IMR-90 (cell line): ENCODE data around the gene CCM2. TPM values are rescaled to one million over a fixed set of nuclear protein-coding genes. Genes with fewer than 3 reads are reported as not detected.

Experiments
- ATAC-seq: fragments of 200-7000 bp; cut with Tn5 transposase; 2 replicates; pipeline ENCODE4 v1.9.1; 2020; ENCODE audit warnings: low read depth, mild to moderate bottlenecking, moderate library complexity
- BruUV-seq: library from RNA; stranded (reverse); fragments of 400-500 nt; replicated peaks from 2 replicates; lab custom pipeline; 2021; lab: Mats Ljungman, UMichigan
- CTCF ChIA-PET: fragments of 300-600 bp; formaldehyde crosslinking; extraction: SDS; loops from one replicate; lab custom pipeline; 2021; ENCODE audit warnings: antibody characterized with exemption; lab: Yijun Ruan, JAX
- POLR2A ChIA-PET: fragments of 300-600 bp; sonication (Branson Sonifier 250); formaldehyde crosslinking; loops from one replicate; lab custom pipeline; 2022; ENCODE audit warnings: antibody characterized with exemption; ENCODE audit not compliant: unreplicated experiment; lab: Charles Lee
- DNase-seq: peaks from one replicate; pipeline ENCODE4 v3.0.0; 2013
- H2AFZ ChIP-seq: replicated peaks from 2 replicates; pipeline ENCODE3; 2013; ENCODE audit warnings: low read length, mild to moderate bottlenecking; ENCODE audit not compliant: poor library complexity
- H2AK5ac ChIP-seq: 2 replicates; pipeline ENCODE4 v1.6.1; 2013; ENCODE audit warnings: low read depth, low read length, inconsistent platforms
- H2AK9ac ChIP-seq: replicated peaks from 2 replicates; pipeline ENCODE3; 2013; ENCODE audit warnings: mild to moderate bottlenecking, low read depth, low read length, moderate library complexity; ENCODE audit not compliant: poor library complexity
- H2BK120ac ChIP-seq: 2 replicates; pipeline ENCODE4 v1.6.1; 2013; ENCODE audit warnings: low read depth, low read length, inconsistent platforms
- H2BK15ac ChIP-seq: 3 replicates; pipeline ENCODE4 v1.6.1; 2013; ENCODE audit warnings: low read depth, low read length, inconsistent platforms
- H2BK20ac ChIP-seq: 2 replicates; pipeline ENCODE4 v1.6.1; 2013; ENCODE audit warnings: low read depth, mild to moderate bottlenecking, inconsistent platforms, low read length, moderate library complexity
- H2BK5ac ChIP-seq: 2 replicates; pipeline ENCODE4 v1.6.1; 2013; ENCODE audit warnings: mild to moderate bottlenecking, low read depth, low read length, inconsistent platforms; ENCODE audit not compliant: poor library complexity, severe bottlenecking
- H3K14ac ChIP-seq: replicated peaks from 2 replicates; pipeline ENCODE4 v1.6.1; 2013; ENCODE audit warnings: low read depth, low read length, inconsistent platforms
- H3K18ac ChIP-seq: 2 replicates; pipeline ENCODE4 v1.6.1; 2013; ENCODE audit warnings: low read depth, low read length, control low read depth
- H3K23ac ChIP-seq: 2 replicates; pipeline ENCODE4 v1.6.1; 2013; ENCODE audit warnings: low read depth, low read length, inconsistent platforms
- H3K27ac ChIP-seq: 2 replicates; pipeline ENCODE4 v1.5.1; 2013; ENCODE audit warnings: mild to moderate bottlenecking, control low read depth, low read length; ENCODE audit not compliant: insufficient read depth
- H3K27me3 ChIP-seq: 2 replicates; pipeline ENCODE4 v1.6.1; 2013; ENCODE audit warnings: low read length; ENCODE audit not compliant: control insufficient read depth, insufficient read depth
- H3K36me3 ChIP-seq: 2 replicates; pipeline ENCODE4 v1.6.1; 2013; ENCODE audit warnings: low read length, mixed read lengths; ENCODE audit not compliant: control insufficient read depth, insufficient read depth
- H3K4ac ChIP-seq: 2 replicates; pipeline ENCODE4 v1.6.1; 2013; ENCODE audit warnings: low read depth, low read length, inconsistent platforms
- H3K4me1 ChIP-seq: 2 replicates; pipeline ENCODE4 v1.6.1; 2013; ENCODE audit warnings: low read length, mixed read lengths; ENCODE audit not compliant: control insufficient read depth, insufficient read depth
- H3K4me2 ChIP-seq: 2 replicates; pipeline ENCODE4 v1.6.1; 2013; ENCODE audit warnings: low read depth, mild to moderate bottlenecking, control low read depth, low read length, moderate library complexity
- H3K4me3 ChIP-seq: 2 replicates; pipeline ENCODE4 v1.5.1; 2013; ENCODE audit warnings: low read depth, mild to moderate bottlenecking, control low read depth, low read length, moderate library complexity; ENCODE audit not compliant: insufficient read depth
- H3K56ac ChIP-seq: 2 replicates; pipeline ENCODE4 v1.6.1; 2013; ENCODE audit warnings: low read length, inconsistent platforms; ENCODE audit not compliant: insufficient read depth; ENCODE audit errors: extremely low read depth
- H3K79me1 ChIP-seq, 2 experiments: 2 replicates each; pipeline ENCODE4 v1.6.1; 2013; ENCODE audit warnings: low read length in 2 of 2, inconsistent platforms in 1 of 2, low read depth in 1 of 2
- H3K9ac ChIP-seq: 2 replicates; pipeline ENCODE4 v1.6.1; 2013; ENCODE audit warnings: low read depth, low read length, control low read depth
- H3K9me1 ChIP-seq: 2 replicates; pipeline ENCODE4 v1.6.1; 2013; ENCODE audit warnings: low read length, inconsistent platforms; ENCODE audit not compliant: insufficient read depth
- H3K9me3 ChIP-seq: 2 replicates; pipeline ENCODE4 v1.6.1; 2013; ENCODE audit warnings: low read length; ENCODE audit not compliant: control insufficient read depth, insufficient read depth
- H4K20me1 ChIP-seq: 2 replicates; pipeline ENCODE4 v1.6.1; 2013; ENCODE audit warnings: low read length, inconsistent platforms; ENCODE audit not compliant: insufficient read depth
- H4K5ac ChIP-seq: 2 replicates; pipeline ENCODE4 v1.6.1; 2013; ENCODE audit warnings: mild to moderate bottlenecking, low read depth, low read length, control low read depth
- H4K8ac ChIP-seq, 2 experiments: 2 replicates each; pipeline ENCODE4 v1.6.1; 2013; ENCODE audit warnings: low read depth in 2 of 2, low read length in 2 of 2, control low read depth in 1 of 2, inconsistent platforms in 1 of 2
- H4K91ac ChIP-seq: 2 replicates; pipeline ENCODE4 v1.6.1; 2013; ENCODE audit warnings: low read depth, low read length, inconsistent platforms; ENCODE audit not compliant: insufficient read depth
- BHLHE40 ChIP-seq: fragments of 150-350 bp; IDR thresholded peaks from 2 replicates; pipeline ENCODE4 v1.6.1; 2016; ENCODE audit warnings: mild to moderate bottlenecking, low read depth, low read length
- CEBPB ChIP-seq: IDR thresholded peaks from 2 replicates; pipeline ENCODE4 v1.6.1; 2012; ENCODE audit warnings: low read depth, low read length, improper control_type of control experiment
- CHD1 ChIP-seq: IDR thresholded peaks from 2 replicates; pipeline ENCODE4 v1.6.1; 2012; ENCODE audit warnings: low read depth, low read length, improper control_type of control experiment
- FOS ChIP-seq: fragments of 150-350 bp; IDR thresholded peaks from 2 replicates; pipeline ENCODE4 v1.6.1; 2016; ENCODE audit warnings: low read depth, low read length
- MAFK ChIP-seq: IDR thresholded peaks from 2 replicates; pipeline ENCODE4 v1.6.1; 2012; ENCODE audit warnings: low read depth, low read length, improper control_type of control experiment
- MAZ ChIP-seq: IDR thresholded peaks from 2 replicates; pipeline ENCODE4 v1.6.1; 2012; ENCODE audit warnings: low read depth, mild to moderate bottlenecking, low read length, improper control_type of control experiment, moderate library complexity, borderline replicate concordance
- MXI1 ChIP-seq: IDR thresholded peaks from 2 replicates; pipeline ENCODE4 v1.6.1; 2012; ENCODE audit warnings: low read depth, mild to moderate bottlenecking, low read length, moderate library complexity, borderline replicate concordance
- NFE2L2 ChIP-seq: fragments of 150-350 bp; IDR thresholded peaks from 2 replicates; pipeline ENCODE4 v1.6.1; 2016; ENCODE audit warnings: low read depth, mild to moderate bottlenecking, low read length
- RCOR1 ChIP-seq: IDR thresholded peaks from 2 replicates; pipeline ENCODE4 v1.6.1; 2012; ENCODE audit warnings: mild to moderate bottlenecking, low read length, improper control_type of control experiment; ENCODE audit not compliant: insufficient replicate concordance
- RFX5 ChIP-seq: IDR thresholded peaks from 2 replicates; pipeline ENCODE4 v1.8.0; 2012; ENCODE audit warnings: low read depth, mild to moderate bottlenecking, low read length, moderate library complexity
- SMC3 ChIP-seq: fragments of 150-350 bp; IDR thresholded peaks from 2 replicates; pipeline ENCODE4 v1.6.1; 2016; ENCODE audit warnings: low read depth, mild to moderate bottlenecking, antibody characterized with exemption, low read length, moderate library complexity
- WGBS, 2 experiments: methylation state at CpG; one replicate each; pipeline versions ENCODE4 v1.1.5 to v1.1.7; 2013; ENCODE audit warnings: missing lambda C conversion rate in 2 of 2; ENCODE audit not compliant: insufficient read length in 1 of 2; ENCODE audit errors: extremely low coverage in 2 of 2; 5-methylcytosine and 5-hydroxymethylcytosine counted together
- dilution Hi-C: fragments of 300-500 bp; cut with HindIII; formaldehyde crosslinking; loops from one replicate; pipeline ENCODE4 v1.14.3; 2018; ENCODE audit warnings: low sequenced_read_pairs; ENCODE audit not compliant: unreplicated experiment
- in situ Hi-C: fragments of 300-500 bp; cut with MboI; formaldehyde crosslinking; loops from 3 replicates; pipeline ENCODE4 v1.14.3; 2019; ENCODE audit warnings: low sequenced_read_pairs, inconsistent platforms, mixed read lengths
- intact Hi-C: fragments of 100-400 bp; cut with micrococcal nuclease; formaldehyde crosslinking; loops from 2 replicates; pipeline ENCODE4 v1.10.0; 2022
- polyA plus RNA-seq, 3 experiments: library from polyadenylated mRNA; depleted of rRNA; stranded (reverse); fragments of >200 nt; gene quantifications; 2 replicates each; pipeline ENCODE4 v1.2.3, GENCODE V29; 2012; ENCODE audit warnings: low replicate concordance in 1 of 3
- total RNA-seq: library from RNA; depleted of rRNA; stranded (reverse); fragments of >200 nt; gene quantifications from 2 replicates; pipeline ENCODE4 v1.2.3, GENCODE V29; 2012
- TF ChIP-seq, protein P1 (sequence below): fragments of 150-350 bp; IDR thresholded peaks from 2 replicates; pipeline ENCODE4 v1.6.1; 2017; ENCODE audit warnings: mild to moderate bottlenecking, antibody characterized with exemption, low read length, low read depth
- TF ChIP-seq, protein P2 (sequence below): fragments of 150-350 bp; IDR thresholded peaks from 2 replicates; pipeline ENCODE4 v1.6.1; 2016; ENCODE audit warnings: low read depth, mild to moderate bottlenecking, low read length, moderate library complexity, borderline replicate concordance
- TF ChIP-seq, protein P3 (sequence below): conservative IDR thresholded peaks from 2 replicates; pipeline ENCODE4 v1.5.1; 2012; ENCODE audit warnings: mild to moderate bottlenecking, low read depth, low read length, improper control_type of control experiment

Gene CCM2
- total and polyA plus RNA-seq, 2 of the 4 experiments (the other 2 are of a cell fraction), result 65.2 to 78.5 TPM

- Histone ChIP-seq H2BK5ac (no peak overlapping the region), H3K23ac (no peak overlapping the region), H4K91ac (no peak overlapping the region), H3K9me1 (peaks cover 2% of the 10 kb centered on the region; the same call in 1 of the 2 replicates), H3K9ac (no peak overlapping the region), H3K18ac (no peak overlapping the region), H2AFZ (no peak overlapping the region), H2BK120ac (no peak overlapping the region), H3K14ac (no peak overlapping the region), H3K79me1 (peaks cover 0 to 6% of the 10 kb centered on the region in 2 experiments; a peak in 1 of 4 replicates), H4K5ac (no peak overlapping the region), H3K27me3 (no peaks in the 10 kb centered on the region), H4K20me1 (no peaks in the 10 kb centered on the region), H3K4me2 (no peak overlapping the region), H2BK15ac (no peak overlapping the region), H3K27ac (no peak overlapping the region), H3K36me3 (no peaks in the 10 kb centered on the region), H3K4ac (no peak overlapping the region), H3K4me1 (peaks cover 4% of the 10 kb centered on the region; the same call in 1 of the 2 replicates), H2AK5ac (no peak overlapping the region), H2BK20ac (no peak overlapping the region), H2AK9ac (no peak overlapping the region), H3K9me3 (no peaks in the 10 kb centered on the region), H3K56ac (no peak overlapping the region), H3K4me3 (no peak overlapping the region), H4K8ac (no peak overlapping the region)
- intact Hi-C loops (no loop called here), in situ Hi-C loops (no loop called here), dilution Hi-C loops (loop anchor here (10.0 kb wide), 1 partner anchor 58 kb away; no protein-coding TSS in a partner anchor)
- TF ChIP-seq, protein P1, sequence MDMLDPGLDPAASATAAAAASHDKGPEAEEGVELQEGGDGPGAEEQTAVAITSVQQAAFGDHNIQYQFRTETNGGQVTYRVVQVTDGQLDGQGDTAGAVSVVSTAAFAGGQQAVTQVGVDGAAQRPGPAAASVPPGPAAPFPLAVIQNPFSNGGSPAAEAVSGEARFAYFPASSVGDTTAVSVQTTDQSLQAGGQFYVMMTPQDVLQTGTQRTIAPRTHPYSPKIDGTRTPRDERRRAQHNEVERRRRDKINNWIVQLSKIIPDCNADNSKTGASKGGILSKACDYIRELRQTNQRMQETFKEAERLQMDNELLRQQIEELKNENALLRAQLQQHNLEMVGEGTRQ, result no peak
- TF ChIP-seq RCOR1, result no peak
- TF ChIP-seq, protein P2, sequence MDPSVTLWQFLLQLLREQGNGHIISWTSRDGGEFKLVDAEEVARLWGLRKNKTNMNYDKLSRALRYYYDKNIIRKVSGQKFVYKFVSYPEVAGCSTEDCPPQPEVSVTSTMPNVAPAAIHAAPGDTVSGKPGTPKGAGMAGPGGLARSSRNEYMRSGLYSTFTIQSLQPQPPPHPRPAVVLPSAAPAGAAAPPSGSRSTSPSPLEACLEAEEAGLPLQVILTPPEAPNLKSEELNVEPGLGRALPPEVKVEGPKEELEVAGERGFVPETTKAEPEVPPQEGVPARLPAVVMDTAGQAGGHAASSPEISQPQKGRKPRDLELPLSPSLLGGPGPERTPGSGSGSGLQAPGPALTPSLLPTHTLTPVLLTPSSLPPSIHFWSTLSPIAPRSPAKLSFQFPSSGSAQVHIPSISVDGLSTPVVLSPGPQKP, result no peak
- no peak for TF ChIP-seq NFE2L2
- TF ChIP-seq BHLHE40, result no peak
- TF ChIP-seq MXI1, result no peak
- no peak for TF ChIP-seq SMC3
- no peak for TF ChIP-seq MAFK
- no peak for TF ChIP-seq MAZ
- no peak for TF ChIP-seq FOS
- no peak for TF ChIP-seq CEBPB
- TF ChIP-seq, protein P3, sequence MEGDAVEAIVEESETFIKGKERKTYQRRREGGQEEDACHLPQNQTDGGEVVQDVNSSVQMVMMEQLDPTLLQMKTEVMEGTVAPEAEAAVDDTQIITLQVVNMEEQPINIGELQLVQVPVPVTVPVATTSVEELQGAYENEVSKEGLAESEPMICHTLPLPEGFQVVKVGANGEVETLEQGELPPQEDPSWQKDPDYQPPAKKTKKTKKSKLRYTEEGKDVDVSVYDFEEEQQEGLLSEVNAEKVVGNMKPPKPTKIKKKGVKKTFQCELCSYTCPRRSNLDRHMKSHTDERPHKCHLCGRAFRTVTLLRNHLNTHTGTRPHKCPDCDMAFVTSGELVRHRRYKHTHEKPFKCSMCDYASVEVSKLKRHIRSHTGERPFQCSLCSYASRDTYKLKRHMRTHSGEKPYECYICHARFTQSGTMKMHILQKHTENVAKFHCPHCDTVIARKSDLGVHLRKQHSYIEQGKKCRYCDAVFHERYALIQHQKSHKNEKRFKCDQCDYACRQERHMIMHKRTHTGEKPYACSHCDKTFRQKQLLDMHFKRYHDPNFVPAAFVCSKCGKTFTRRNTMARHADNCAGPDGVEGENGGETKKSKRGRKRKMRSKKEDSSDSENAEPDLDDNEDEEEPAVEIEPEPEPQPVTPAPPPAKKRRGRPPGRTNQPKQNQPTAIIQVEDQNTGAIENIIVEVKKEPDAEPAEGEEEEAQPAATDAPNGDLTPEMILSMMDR, result no peak
- no peak for TF ChIP-seq CHD1
- TF ChIP-seq RFX5, result no peak
- ATAC-seq, result no peak
- ChIA-PET POLR2A (no interaction called here), CTCF (no interaction called here)
- DNase-seq, result no peak
- BruUV-seq, result no TSS peak
- no CpG with 5 or more reads among the region's 3 CpGs for WGBS, 2 experiments
These were observed 92.9 kb downstream of the CCM2 start for GRCh38 chr7:45092931-45093235.
